Breast epithelium (tissue), 3 donors: Measurements from ENCODE around the gene LRRC3B.

ENCODE experiments used
- CTCF ChIP-seq, 3 donors: fragments of 450-650 bp; IDR thresholded peaks; one replicate each; pipeline ENCODE4 v1.5.1; 2016 to 2017; ENCODE audit warnings: antibody characterized with exemption in 3 of 3, mild to moderate bottlenecking in 3 of 3, moderate library complexity in 3 of 3
- POLR2A ChIP-seq: fragments of 450-650 bp; IDR thresholded peaks from one replicate; pipeline ENCODE4 v1.6.1; 2016; ENCODE audit warnings: antibody characterized with exemption, mild to moderate bottlenecking, moderate library complexity

GRCh38 chr3:26622621-26623418 lies at the start of gene LRRC3B:
- TF ChIP-seq CTCF (IDR thresholded peaks at IDR 0.05) (no peak), POLR2A (no peak)
